ENCODE measurements around the gene DAPP1.
"Not testable (repeated sequence)": the region's sequence is repeated elsewhere in the genome, so short reads cannot be mapped to it uniquely, and the experiment has no call there.

The DAPP1 gene

GRCh38 chr4:99816545-99817308, at the start of gene DAPP1:
TSS of gene DAPP1 (plus strand) at chr4:99816827. CDS start at chr4:99816914, 87 bp downstream.
- Histone ChIP-seq H3K4me3 (ENCODE audit: low read depth in 1 of 2, low read length in 2 of 2) (peak within 1 kb of the TSS; percentile 60 to 71), H3K27me3 (ENCODE audit: control insufficient read depth in 1 of 2, insufficient read depth in 2 of 2, low read length in 2 of 2) (no peaks in the 10 kb centered on the region), H3K4me1 (ENCODE audit: control insufficient read depth in 1 of 2, insufficient read depth in 2 of 2, low read length in 2 of 2) (peaks cover 22 to 25% of the 10 kb centered on the region in 2 donors), H3K36me3 (ENCODE audit: control insufficient read depth in 1 of 2, insufficient read depth in 2 of 2, low read length in 2 of 2) (no peaks in the 10 kb centered on the region), H3K27ac (ENCODE audit: low read depth, low read length) (no peak within 1 kb of the TSS), H3K9me3 (ENCODE audit: control insufficient read depth in 1 of 2, low read length in 2 of 2) (no peaks in the 10 kb centered on the region), H3K9ac (ENCODE audit: low read depth in 1 of 2, low read length in 2 of 2) (peak within 1 kb of the TSS; percentile 28 to 64)

- not testable (repeated sequence) for H3K27ac ChIP-seq (ENCODE audit: low read depth, low read length); H3K9ac ChIP-seq (ENCODE audit: low read depth in 1 of 2, low read length in 2 of 2); H3K9me3 ChIP-seq (ENCODE audit: control insufficient read depth in 1 of 2, low read length in 2 of 2); H3K4me3 ChIP-seq (ENCODE audit: low read depth in 1 of 2, low read length in 2 of 2); H3K4me1 ChIP-seq (ENCODE audit: control insufficient read depth in 1 of 2, insufficient read depth in 2 of 2, low read length in 2 of 2); H3K27me3 ChIP-seq (ENCODE audit: control insufficient read depth in 1 of 2, insufficient read depth in 2 of 2, low read length in 2 of 2); H3K36me3 ChIP-seq (ENCODE audit: control insufficient read depth in 1 of 2, insufficient read depth in 2 of 2, low read length in 2 of 2)
These were observed 45.8 kb upstream of the DAPP1 start for GRCh38 chr4:99770842-99771241.

- Histone ChIP-seq H3K27me3 (ENCODE audit: control insufficient read depth in 1 of 2, insufficient read depth in 2 of 2, low read length in 2 of 2) (peaks cover 0 to 4% of the 10 kb centered on the region in 2 donors), H3K9ac (ENCODE audit: low read depth in 1 of 2, low read length in 2 of 2) (no peak overlapping the region), H3K4me3 (ENCODE audit: low read depth in 1 of 2, low read length in 2 of 2) (no peak overlapping the region), H3K9me3 (ENCODE audit: control insufficient read depth in 1 of 2, low read length in 2 of 2) (no peaks in the 10 kb centered on the region), H3K4me1 (ENCODE audit: control insufficient read depth in 1 of 2, insufficient read depth in 2 of 2, low read length in 2 of 2) (no peaks in the 10 kb centered on the region), H3K27ac (ENCODE audit: low read depth, low read length) (no peak overlapping the region), H3K36me3 (ENCODE audit: control insufficient read depth in 1 of 2, insufficient read depth in 2 of 2, low read length in 2 of 2) (no peaks in the 10 kb centered on the region)
These were observed 32.7 kb upstream of the DAPP1 start for GRCh38 chr4:99783940-99784339.

- Histone ChIP-seq H3K27ac (ENCODE audit: low read depth, low read length) (no peak overlapping the region), H3K4me1 (ENCODE audit: control insufficient read depth in 1 of 2, insufficient read depth in 2 of 2, low read length in 2 of 2) (no peaks in the 10 kb centered on the region), H3K9ac (ENCODE audit: low read depth in 1 of 2, low read length in 2 of 2) (no peak overlapping the region), H3K9me3 (ENCODE audit: control insufficient read depth in 1 of 2, low read length in 2 of 2) (no peaks in the 10 kb centered on the region), H3K27me3 (ENCODE audit: control insufficient read depth in 1 of 2, insufficient read depth in 2 of 2, low read length in 2 of 2) (peaks cover 0 to 7% of the 10 kb centered on the region in 2 donors), H3K36me3 (ENCODE audit: control insufficient read depth in 1 of 2, insufficient read depth in 2 of 2, low read length in 2 of 2) (no peaks in the 10 kb centered on the region), H3K4me3 (ENCODE audit: low read depth in 1 of 2, low read length in 2 of 2) (no peak overlapping the region)
These were observed 31.8 kb upstream of the DAPP1 start for GRCh38 chr4:99784842-99785241.

GRCh38 chr4:99790796-99791617, 25.6 kb upstream of the DAPP1 start:
- Histone ChIP-seq H3K4me1 (ENCODE audit: control insufficient read depth in 1 of 2, insufficient read depth in 2 of 2, low read length in 2 of 2) (no peaks in the 10 kb centered on the region), H3K9me3 (ENCODE audit: control insufficient read depth in 1 of 2, low read length in 2 of 2) (no peaks in the 10 kb centered on the region), H3K27ac (ENCODE audit: low read depth, low read length) (no peak overlapping the region), H3K4me3 (ENCODE audit: low read depth in 1 of 2, low read length in 2 of 2) (no peak overlapping the region), H3K27me3 (ENCODE audit: control insufficient read depth in 1 of 2, insufficient read depth in 2 of 2, low read length in 2 of 2) (peaks cover 0 to 4% of the 10 kb centered on the region in 2 donors), H3K9ac (ENCODE audit: low read depth in 1 of 2, low read length in 2 of 2) (no peak overlapping the region), H3K36me3 (ENCODE audit: control insufficient read depth in 1 of 2, insufficient read depth in 2 of 2, low read length in 2 of 2) (no peaks in the 10 kb centered on the region)

GRCh38 chr4:99800332-99801004, 16.2 kb upstream of the DAPP1 start:
- H3K4me3 ChIP-seq (ENCODE audit: low read depth in 1 of 2, low read length in 2 of 2): no peak overlapping the region
- no peaks in the 10 kb centered on the region for H3K4me1 ChIP-seq (ENCODE audit: control insufficient read depth in 1 of 2, insufficient read depth in 2 of 2, low read length in 2 of 2)
- H3K27ac ChIP-seq (ENCODE audit: low read depth, low read length): no peak overlapping the region
- H3K36me3 ChIP-seq (ENCODE audit: control insufficient read depth in 1 of 2, insufficient read depth in 2 of 2, low read length in 2 of 2): no peaks in the 10 kb centered on the region
- H3K9ac ChIP-seq (ENCODE audit: low read depth in 1 of 2, low read length in 2 of 2): no peak overlapping the region
- H3K9me3 ChIP-seq (ENCODE audit: control insufficient read depth in 1 of 2, low read length in 2 of 2): no peaks in the 10 kb centered on the region
- H3K27me3 ChIP-seq (ENCODE audit: control insufficient read depth in 1 of 2, insufficient read depth in 2 of 2, low read length in 2 of 2): no peaks in the 10 kb centered on the region

- no peak overlapping the region for H3K9ac ChIP-seq (ENCODE audit: low read depth in 1 of 2, low read length in 2 of 2)
- H3K4me1 ChIP-seq (ENCODE audit: control insufficient read depth in 1 of 2, insufficient read depth in 2 of 2, low read length in 2 of 2): no peaks in the 10 kb centered on the region
- no peaks in the 10 kb centered on the region for H3K36me3 ChIP-seq (ENCODE audit: control insufficient read depth in 1 of 2, insufficient read depth in 2 of 2, low read length in 2 of 2)
- no peak overlapping the region for H3K4me3 ChIP-seq (ENCODE audit: low read depth in 1 of 2, low read length in 2 of 2)
- no peak overlapping the region for H3K27ac ChIP-seq (ENCODE audit: low read depth, low read length)
- H3K9me3 ChIP-seq (ENCODE audit: control insufficient read depth in 1 of 2, low read length in 2 of 2): no peaks in the 10 kb centered on the region
- H3K27me3 ChIP-seq (ENCODE audit: control insufficient read depth in 1 of 2, insufficient read depth in 2 of 2, low read length in 2 of 2): no peaks in the 10 kb centered on the region
These were observed 15.5 kb upstream of the DAPP1 start for GRCh38 chr4:99801005-99801699.

- no peaks in the 10 kb centered on the region for H3K27me3 ChIP-seq (ENCODE audit: control insufficient read depth in 1 of 2, insufficient read depth in 2 of 2, low read length in 2 of 2)
- H3K9me3 ChIP-seq (ENCODE audit: control insufficient read depth in 1 of 2, low read length in 2 of 2): no peaks in the 10 kb centered on the region
- no peak overlapping the region for H3K4me3 ChIP-seq (ENCODE audit: low read depth in 1 of 2, low read length in 2 of 2)
- H3K36me3 ChIP-seq (ENCODE audit: control insufficient read depth in 1 of 2, insufficient read depth in 2 of 2, low read length in 2 of 2): no peaks in the 10 kb centered on the region
- no peak overlapping the region for H3K27ac ChIP-seq (ENCODE audit: low read depth, low read length)
- H3K4me1 ChIP-seq (ENCODE audit: control insufficient read depth in 1 of 2, insufficient read depth in 2 of 2, low read length in 2 of 2): no peaks in the 10 kb centered on the region
- H3K9ac ChIP-seq (ENCODE audit: low read depth in 1 of 2, low read length in 2 of 2): no peak overlapping the region
These were observed 13.0 kb upstream of the DAPP1 start for GRCh38 chr4:99803566-99804101.

GRCh38 chr4:99806545-99806944, 10.1 kb upstream of the DAPP1 start:
- Histone ChIP-seq H3K27me3 (ENCODE audit: control insufficient read depth in 1 of 2, insufficient read depth in 2 of 2, low read length in 2 of 2) (no peaks in the 10 kb centered on the region), H3K36me3 (ENCODE audit: control insufficient read depth in 1 of 2, insufficient read depth in 2 of 2, low read length in 2 of 2) (no peaks in the 10 kb centered on the region), H3K4me3 (ENCODE audit: low read depth in 1 of 2, low read length in 2 of 2) (no peak overlapping the region), H3K9ac (ENCODE audit: low read depth in 1 of 2, low read length in 2 of 2) (no peak overlapping the region), H3K9me3 (ENCODE audit: control insufficient read depth in 1 of 2, low read length in 2 of 2) (no peaks in the 10 kb centered on the region), H3K27ac (ENCODE audit: low read depth, low read length) (no peak overlapping the region), H3K4me1 (ENCODE audit: control insufficient read depth in 1 of 2, insufficient read depth in 2 of 2, low read length in 2 of 2) (no peaks in the 10 kb centered on the region)
